Measurements from ENCODE around the gene PPP4R3B.
"Not testable (repeated sequence)": the region's sequence is repeated elsewhere in the genome, so short reads cannot be mapped to it uniquely, and the experiment has no call there.

PPP4R3B gene

DNA sequence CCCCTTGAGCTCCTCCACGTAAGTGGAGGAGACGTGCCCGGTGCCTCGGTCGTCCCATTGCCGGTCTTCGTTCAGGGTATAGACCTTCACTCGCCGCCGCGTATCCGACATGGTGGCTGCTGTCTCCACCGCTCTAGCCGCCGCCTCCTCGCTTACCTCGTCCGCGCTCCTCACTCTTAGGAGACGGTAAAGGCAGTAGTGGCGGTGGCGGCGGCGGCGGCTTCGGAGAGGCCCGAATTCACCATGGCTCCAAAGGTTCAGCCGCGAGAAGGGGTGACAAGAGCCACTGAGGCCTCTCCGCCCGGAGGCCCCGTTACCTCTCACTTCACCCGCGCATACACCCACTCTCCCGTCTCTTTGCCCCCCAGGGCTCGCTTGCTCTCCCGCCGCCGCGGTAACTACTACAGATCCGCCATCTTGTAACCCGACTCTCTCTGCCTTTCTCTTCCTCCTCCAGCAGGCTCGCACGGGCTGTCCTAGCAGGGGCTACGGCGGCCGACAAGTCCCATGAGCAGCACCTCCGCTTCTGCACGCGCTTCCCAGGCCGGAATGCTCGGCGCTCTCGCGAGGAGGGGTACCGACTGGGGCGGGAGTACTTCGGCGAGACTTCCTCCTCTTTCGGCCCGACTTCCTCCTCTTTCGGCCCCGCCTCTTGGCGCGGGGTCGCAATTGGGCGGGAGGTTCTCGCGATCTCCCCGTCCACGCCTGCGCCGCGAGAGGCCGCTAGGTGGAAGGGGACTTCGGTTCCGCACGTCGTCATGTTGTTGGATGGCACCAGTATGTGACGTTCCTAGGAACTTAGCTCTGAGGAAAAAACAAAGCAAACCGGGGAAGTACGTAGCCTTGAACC is at the start of gene PPP4R3B:
PPP4R3B (minus strand) TSS at position 448 of the 850 bp plus-strand sequence; CDS start at position 111, 337 bp downstream.
- DNase-seq: peak; percentile 99

DNA sequence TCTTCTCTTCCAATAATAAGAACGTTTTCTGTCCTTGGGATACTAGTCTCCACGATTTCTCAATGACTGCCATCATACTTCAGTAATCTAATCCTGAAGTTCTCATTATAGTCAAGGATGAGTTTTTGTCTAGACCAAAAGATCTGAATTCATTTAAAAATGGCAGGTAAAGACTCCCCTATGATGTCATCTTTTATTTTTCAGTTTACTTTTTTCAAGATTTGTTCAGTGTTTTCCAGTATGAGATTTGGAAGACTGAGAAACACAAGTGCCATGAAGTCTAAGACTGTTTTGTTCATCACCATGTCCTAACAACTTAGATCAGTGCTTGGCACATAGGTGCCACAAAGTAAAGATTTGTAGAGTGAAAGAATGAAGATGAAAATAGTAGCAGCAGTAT is 35.8 kb upstream of the PPP4R3B start:
- no peak for DNase-seq

DNA sequence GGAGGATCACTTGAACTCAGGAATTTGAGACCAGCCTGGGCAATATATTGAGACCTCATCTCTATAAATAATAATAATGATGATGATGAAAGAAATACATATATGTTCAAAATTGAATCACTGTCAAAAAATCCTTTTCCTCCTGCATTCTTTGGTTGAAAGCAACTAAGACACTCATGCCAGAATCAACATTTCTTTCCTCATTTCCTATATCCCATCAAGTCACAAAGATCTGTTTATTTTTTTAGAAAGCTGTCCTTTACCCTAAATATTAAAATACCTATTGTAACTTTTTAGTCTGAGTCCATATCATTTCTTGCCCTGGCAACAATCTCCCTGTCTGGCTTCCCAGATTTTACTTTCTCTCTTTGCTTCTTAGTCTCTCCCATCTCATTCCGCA is 31.8 kb upstream of the PPP4R3B start:
- DNase-seq: no peak

DNA sequence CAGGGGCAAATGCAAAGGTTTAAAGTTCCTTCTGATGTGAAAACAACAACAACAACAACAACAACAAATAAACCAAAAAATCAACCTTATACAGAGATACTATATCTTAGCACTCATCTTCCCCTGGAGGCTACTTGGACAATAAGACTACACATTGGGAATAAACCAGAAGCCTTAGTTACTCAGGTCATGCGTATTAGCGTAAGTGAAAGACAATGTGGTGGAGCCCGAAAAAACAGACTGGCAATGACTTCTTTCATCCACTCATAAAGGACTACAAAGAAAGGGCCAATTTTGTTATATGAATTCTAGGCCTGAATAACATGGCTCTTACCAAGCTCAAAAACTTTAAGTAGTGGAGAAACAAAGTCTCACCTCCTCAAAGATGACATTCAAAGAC is 19.4 kb upstream of the PPP4R3B start:
- DNase-seq: no peak

DNA sequence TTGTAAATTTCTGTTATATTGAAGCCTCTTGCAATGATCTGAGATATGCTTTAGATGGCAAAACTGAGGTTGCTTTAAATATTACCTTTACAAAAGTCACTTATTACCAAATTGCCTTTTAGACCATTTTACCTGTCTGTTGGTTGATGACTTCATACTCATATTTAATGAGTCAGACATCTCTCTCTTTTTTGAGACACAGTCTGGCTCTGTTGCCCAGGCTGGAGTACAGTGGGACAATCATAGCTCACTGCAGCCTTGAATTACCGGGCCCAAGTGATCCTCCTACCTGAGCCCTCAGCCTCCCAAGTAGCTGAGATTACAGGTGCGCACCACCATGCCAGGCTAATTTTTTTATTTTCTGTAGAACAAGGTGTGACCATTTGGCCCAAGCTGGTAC is 11.5 kb upstream of the PPP4R3B start:
- no peak for DNase-seq

DNA sequence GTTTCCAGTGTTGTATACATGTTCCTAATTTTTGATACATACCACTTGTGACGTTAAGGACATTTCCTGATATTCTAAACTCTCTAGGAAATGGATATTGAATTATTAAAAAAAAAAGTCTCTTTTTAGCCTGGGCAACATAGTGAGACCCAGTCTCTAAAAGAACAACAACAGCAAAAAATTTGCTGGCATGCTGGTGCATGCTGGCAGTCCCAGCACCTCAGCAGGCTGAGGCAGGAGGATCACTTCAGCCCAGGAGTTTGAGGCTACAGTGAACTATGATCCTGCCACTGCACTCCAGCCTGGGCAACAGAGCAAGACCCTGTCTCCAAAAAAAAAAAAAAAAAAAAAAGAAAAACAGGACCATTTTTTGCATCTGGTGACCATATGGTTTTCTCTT is 10.5 kb upstream of the PPP4R3B start:
- no peak for DNase-seq

DNA sequence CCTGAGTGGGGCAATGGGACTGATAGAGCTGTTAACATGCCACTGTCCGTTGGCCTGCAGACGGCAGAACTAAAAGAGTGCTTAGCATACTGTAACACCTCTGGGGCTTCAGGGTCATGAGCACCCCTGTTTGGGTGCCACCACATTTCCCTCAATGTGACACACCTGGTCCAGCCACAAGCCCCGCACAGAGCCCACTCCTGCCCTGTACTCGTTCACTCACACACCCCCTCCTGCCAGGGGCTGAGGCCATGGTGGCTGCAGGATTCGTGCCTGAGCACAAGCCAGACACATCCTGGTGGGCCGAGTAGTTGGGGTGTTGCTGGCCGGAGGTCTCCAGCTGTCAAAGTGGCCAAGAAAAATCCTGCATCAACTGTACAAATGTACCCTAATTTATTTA is 4.4 kb upstream of the PPP4R3B start:
- DNase-seq: no peak

DNA sequence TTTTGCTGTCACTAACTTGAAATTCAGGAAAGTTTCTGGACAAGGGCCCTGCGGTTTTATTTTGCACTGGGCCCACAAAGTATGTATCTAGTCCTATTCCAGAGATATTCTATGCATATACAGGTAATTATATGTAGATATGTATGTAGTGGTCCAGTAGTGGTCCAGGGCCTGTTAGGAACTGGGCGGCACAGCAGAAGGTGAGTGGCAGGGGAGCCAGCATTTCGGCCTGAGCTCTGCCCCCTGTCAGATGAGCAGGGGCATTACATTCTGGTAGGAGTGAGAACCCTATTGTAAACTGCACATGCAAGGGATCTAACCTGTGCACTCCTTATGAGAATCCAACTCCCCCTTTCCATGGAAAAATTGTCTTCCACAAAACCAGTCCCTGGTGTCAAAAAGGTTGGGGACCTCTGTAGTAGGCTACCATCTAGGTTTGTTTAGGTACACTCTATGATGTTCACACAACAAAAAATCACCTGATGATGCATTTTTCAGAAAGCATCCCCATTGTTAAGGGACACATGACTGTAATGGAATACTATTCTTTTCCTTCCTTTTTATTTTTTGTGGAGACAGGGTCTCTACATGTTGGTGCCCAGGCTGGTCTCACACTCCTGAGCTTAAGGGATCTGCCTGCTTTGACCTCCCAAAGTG is 2.8 kb upstream of the PPP4R3B start:
- peak; percentile 5 for DNase-seq

DNA sequence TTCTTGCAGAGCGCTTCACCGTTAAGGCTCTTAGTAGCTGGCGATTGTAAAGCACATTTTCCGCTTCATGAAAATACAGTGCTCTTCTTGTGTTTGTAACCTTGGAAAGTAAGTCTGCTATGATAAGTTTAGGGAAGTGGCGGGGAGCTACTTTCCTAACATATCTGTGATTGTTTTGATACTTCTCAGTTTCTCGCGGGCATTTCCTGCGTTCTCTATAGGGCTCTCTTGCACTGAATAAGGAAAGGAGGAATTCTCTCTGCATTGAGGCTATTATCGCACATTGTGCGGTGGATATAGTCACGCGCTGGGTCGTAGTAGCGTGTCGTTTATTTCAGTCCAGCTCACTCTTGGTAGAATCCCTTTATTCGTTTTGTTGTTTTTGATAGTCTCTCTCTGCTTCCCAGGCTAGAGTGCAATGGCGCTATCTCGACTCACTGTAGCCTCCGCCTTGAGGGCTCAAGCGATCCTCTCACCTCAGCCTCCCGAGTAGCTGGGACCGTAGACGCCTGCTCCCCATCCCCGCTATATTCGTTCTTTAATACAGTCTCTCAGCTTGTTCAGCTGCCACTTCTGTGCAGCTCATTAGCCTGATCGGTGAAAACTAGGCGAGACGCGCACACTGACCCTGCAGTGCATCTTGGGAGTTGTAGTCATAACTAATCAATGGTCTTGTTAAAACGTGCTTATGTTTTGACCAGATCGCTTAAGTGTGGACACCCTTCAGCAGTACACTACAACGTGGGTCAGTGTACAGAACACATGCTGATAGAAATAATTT is 1.0 kb upstream of the PPP4R3B start:
- DNase-seq: peak; percentile 53

DNA sequence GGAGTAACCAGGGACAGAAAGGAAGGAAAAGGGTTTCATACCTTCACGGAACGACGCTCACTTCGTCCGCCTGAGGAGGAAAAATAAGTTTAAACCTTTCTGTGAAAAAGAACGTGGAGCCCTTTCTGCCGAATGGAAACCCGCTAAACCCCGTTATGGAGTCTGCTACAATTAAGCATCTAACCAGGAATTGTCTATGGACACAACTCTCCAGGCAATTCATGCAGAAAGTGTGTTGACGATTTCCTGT is 528 bp upstream of the PPP4R3B start:
- no peak for DNase-seq

DNA sequence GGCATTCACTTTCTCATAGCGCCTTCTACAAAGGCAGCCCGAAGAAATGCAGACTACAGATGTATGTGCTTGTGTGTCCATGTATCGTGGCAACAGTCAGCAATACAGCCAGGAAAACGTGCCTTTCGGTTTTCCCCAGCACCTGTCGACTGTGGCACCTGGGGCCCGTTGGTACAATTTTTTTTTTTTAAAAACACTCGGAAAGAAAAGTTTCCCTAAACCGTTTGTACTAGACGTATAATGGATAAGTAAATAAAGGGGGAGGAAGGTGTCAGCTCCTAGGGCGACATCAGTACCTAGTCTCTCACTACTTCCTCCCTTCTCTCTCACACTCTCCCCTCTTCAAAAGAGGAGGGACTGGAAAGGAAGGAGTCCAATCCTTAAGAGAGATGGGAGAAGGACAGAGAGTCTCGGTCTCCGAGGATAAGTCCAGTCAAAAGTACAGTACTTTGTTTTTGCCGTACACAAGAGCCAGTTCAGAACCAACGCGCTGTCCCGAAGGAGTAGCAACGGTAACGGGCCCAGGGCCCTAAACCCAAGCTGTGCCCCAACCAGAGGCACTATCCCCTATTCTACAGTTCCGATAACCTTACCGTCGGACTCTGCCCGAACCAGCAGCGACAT is 759 bp downstream of the PPP4R3B start:
- DNase-seq: peak; percentile 46

DNA sequence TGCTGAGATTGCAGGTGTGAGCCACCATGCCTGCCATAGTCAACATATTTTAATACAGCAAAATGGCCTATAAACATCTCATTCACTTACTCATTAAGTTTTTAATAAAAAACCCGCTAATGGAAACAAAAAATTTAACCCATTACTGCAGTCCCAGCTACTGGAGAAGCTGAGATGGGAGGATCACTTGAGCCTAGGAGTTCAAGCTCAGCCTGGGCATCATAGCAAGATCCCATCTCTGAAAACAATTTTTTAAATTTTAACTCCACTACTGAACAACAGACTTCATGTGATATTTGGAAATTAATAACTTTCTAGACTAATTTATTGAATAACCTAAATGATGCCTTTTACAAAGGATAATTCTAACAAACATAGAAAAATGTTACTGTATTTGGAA is 5.4 kb downstream of the PPP4R3B start:
- no peak for DNase-seq

DNA sequence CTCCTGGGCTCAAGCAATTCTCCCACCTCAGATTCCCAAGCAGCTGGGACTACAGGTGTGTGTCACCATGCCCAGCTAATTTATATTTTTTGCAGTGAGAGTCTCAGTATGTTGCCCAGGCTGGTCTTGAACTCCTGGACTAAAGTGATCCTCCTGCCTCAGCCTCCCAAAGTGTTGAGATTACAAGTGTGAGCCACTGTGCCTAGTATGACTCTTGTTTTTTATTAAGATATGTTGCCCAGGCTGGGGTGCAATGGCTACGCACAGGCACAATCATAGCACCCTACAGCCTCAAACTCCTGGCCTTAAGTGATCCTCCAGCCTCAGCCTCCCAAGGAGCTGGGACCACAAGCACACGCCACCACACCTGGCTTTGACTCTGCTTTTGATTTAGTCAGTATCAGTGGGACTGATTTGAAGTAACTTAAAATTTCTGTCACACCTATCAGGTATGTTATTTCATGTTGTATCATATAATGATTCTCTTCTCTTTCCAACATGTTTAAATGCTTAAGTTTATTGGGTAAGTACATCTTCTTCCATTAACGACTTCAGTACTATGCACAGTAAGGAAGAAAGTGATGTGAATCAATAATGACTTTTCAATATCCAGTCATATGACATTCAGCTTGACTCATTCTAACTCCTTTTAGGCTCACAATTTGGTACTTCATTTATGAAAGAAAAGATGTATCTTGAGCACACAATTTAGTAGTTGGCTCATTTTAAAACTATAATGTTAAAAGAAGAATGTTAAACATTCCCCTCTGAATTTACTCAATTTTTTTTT is 6.3 kb downstream of the PPP4R3B start:
- DNase-seq: no peak

DNA sequence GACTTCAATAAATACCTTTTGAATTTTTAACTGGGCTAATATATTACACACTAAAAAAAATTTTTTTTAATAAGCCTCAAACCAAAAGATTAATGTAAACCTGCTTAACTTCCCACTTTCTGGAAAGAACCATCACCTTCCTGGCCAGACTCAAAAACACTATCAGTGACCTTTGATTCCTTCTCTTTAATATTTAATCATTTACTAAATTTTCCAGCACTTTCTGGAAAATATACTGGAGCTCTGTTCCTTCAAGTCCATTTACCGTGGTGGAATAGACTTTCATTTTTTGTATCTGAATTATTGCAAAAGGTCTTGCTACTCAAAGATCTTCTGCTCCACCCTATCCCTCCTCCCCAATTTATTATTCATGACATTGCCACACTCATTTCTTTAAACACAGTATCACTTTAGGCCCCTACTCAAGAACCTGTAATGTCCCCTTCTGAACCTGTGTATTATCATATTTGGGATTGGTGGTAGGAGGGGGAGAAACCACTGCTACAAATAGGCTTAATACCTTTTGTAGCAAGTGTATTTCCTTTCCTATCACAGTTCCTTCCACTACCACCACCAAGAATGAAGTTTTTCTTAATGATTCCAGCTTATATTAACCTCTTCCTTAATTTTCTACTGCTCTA is 7.4 kb downstream of the PPP4R3B start:
- DNase-seq: no peak

DNA sequence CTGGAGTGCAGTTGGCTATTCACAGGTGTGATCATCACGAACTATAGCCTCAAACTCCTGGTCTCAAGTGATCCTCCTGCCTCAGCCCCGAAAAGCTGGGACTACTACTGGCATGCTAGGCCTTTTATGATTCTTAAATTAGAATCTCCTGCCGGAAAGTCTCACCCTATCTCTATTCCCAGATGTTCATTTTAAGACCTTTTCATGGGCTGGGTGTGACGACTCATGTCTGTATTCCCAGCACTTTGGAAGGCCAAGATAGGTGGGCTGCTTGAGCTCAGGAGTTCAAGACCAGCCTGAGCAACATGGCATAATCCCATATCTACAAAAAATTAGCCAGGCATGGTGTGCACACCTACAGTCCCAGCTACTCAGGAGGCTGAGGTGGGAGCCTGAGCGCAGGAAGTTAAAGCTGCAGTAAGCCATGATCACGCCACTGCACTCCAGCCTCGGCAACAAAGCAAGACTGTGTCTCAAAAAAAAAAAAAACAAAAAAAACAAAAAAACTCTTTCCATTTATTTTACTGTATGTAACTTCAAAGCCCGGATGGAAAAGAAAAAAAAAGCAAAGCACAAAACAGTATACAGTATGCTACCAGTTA is 8.1 kb downstream of the PPP4R3B start:
- no peak for DNase-seq

DNA sequence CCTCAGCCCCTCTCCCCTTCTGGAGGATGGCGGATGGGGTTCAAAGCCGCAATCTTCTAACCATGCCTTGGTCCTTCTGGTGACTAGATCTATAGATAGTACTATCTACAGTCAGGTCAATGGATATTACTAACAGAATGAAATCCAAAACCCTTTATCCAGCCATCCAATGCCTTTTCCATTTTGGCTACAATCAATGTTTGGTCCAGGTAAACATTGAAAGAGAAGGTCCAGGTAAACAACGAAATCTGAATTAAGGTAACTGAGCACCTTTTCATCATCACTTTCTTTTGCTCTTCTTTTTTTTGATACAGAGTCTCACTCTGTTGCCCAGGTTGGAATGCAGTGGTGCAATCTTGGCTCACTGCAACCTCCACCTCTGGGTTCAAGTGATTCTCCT is 9.7 kb downstream of the PPP4R3B start:
- no peak for DNase-seq

DNA sequence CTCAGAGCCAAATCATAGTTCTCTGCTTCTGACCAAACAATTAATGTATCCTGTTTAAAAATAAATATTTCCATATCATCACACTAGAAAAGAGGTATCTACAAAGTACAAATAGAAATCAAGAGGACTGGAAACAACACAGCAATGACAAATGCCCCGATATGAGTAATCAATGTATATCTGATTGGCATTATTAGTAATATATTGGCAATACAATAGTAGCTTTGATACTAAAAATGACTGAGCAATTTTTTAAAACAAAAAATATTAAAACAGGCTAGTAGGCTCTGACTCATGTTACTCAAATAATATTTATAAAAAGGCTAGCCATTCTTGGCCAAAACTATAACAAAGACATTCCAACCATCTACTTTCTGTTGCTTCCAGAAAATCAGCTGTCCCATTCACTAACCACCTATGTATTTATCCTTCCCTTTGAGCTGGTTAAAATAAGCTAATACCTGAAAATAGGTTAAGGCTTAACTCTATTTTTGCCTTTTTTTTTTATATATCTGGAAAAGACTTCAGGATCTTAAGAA is 13.3 kb downstream of the PPP4R3B start:
- no peak for DNase-seq

DNA sequence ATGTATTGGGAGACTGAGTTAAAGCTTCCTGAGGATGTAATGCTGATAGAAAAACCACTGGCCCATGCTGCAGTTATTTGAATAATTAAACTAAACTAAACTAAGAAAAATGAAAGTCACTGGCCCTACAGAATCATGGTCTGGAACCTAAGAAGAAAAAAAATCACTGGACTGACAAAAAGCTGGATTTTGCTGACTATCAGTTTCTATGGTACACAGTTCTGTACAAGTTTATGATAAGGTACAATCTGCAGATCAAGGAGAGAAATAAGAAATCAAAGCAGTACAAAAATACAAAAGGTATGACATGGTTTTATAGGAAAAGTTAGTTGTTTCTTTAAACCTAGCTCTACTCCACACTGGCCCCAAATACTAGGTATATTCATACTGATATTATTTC is 15.6 kb downstream of the PPP4R3B start:
- DNase-seq: no peak

DNA sequence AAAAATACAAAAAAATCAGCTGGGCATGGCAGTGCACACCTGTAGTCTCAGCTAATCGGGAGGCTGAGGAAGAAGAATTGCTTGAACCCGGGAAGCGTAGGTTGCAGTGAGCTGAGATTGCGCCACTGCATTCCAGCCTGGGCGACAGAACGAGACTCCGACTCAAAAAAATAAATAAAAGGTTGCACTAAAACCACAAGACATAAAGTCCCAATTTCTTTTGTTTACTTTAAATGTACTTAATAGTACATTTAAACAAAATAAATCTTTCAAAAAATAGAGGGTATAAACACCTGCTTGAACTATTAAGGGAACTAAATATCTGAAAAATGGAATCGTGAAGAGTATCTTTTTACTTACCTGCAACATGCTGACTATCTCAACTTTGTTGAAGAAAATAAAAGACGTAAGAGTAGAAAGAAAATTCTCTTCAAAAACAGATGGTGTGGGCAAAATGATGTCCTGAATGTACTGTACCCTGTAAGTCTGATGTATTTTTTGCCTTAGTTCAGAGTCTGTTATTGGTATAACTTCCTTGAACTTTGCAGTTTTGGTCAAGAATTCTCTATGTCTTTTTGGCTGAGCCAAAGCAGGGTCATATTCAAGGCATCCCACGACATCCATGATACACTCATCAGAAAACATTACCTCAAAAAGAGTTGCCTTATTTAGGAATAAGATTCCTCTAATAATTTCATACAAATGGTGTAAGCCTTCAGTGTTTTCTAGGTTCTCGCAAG is 19.2 kb downstream of the PPP4R3B start:
- no peak for DNase-seq

DNA sequence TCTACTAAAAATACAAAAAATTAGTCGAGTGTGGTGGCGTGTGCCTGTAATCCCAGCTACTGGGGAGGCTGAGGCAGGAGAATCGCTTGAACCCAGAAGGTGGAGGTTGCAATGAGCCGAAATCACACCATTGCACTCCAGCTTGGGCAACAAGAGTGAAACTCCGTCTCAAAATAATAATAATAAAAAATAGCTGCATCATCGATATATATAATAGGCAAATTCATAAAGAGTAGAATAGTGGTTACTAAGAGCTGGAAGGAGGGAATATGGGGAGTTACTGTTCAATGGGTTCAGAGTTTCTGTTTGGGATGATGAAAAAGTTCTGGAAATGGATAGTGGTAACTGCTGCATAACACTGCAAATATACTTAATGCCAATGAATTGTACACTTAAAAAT is 20.6 kb downstream of the PPP4R3B start:
- not testable (repeated sequence) for DNase-seq

DNA sequence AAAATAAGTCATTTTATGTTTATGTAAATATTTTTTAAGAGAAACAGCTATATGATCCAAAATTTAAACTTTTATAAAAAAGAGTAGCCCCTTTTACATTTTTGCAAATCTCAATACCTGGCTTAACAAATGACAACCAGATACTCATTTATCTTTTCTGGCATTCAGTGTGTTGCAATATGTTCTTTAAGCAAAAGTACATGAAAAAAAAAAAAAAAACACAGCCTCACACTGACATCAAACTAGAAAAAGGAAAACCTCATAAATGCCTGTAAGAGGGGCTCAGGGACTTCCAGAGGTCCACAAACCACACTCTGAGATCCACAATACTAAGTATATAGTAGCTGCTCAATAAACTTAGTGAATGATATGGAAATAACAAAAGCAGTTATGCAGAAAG is 21.9 kb downstream of the PPP4R3B start:
- DNase-seq: no peak

Measured in HCEC 1CT (cell line).